Measurements from ENCODE around the gene HAPSTR1. TPM values are rescaled to one million over a fixed set of nuclear protein-coding genes. Genes with fewer than 3 reads are reported as not detected.
A peak's percentile ranks its signal among the peaks of the same experiment; 100 is the strongest.

Gene HAPSTR1
- total RNA-seq, 2 donors from 2014 or later: 35.6 to 50.5 TPM

- intact Hi-C loops (cut with DNase I): no loop called here
- DNase-seq: no peak
- no peak for ATAC-seq
These were observed 45.2 kb downstream of the HAPSTR1 start for GRCh38 chr16:9136596-9136995.

GRCh38 chr16:9138021-9138680, 46.7 kb downstream of the HAPSTR1 start:
- no peak for DNase-seq
- intact Hi-C loops (cut with DNase I): no loop called here
- ATAC-seq: no peak

- peak; percentile 75 for DNase-seq
- intact Hi-C loops (cut with DNase I): no loop called here
These were observed 47.5 kb downstream of the HAPSTR1 start for GRCh38 chr16:9138731-9139501.

DNA sequence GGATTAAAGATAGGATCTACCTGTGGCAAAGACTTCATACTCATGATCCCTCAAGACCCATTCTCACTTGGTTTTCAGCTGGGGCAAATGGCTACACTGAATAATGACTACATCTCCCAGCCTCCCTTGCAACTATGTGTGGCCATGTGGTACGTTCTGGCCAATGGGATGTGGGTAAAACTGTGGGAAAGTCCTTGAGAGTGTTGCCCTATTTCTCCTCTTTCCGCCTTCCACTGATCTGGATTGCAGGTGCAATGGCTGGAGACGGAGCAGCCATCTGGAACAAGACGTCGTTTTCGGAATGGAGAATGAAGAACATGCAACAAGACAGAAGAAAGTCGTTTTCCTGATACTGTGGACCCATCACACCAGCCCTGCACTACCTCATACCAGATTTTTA, 48.5 kb downstream of the HAPSTR1 start:
- intact Hi-C loops (cut with DNase I): no loop called here
- DNase-seq (no peak), ATAC-seq (peak; percentile 60 to 72)

More at GRCh38 chr16:9138731-9139501, 47.5 kb downstream of the HAPSTR1 start:
- ATAC-seq: peak; percentile 83 to 88

Other genes with a start within 250 kb of the HAPSTR1 start
- gene CARHSP1, start 222.6 kb upstream of the HAPSTR1 start, total RNA-seq: 10 to 100 TPM; 35.5 to 37.6 TPM
- not detected for gene LITAFD, start 209.3 kb upstream of the HAPSTR1 start, total RNA-seq
- 10 to 100 TPM; 56.0 to 69.1 TPM for gene USP7, start 127.7 kb upstream of the HAPSTR1 start, total RNA-seq

All from left cardiac atrium (tissue), 4 donors.